Glutamatergic neuron (in vitro differentiated cells): ENCODE measurements around the gene HDAC9. TPM values are rescaled to one million over a fixed set of nuclear protein-coding genes. Genes with fewer than 3 reads are reported as not detected.

Experiments
- DNase-seq: peaks from one replicate; pipeline ENCODE4 v3.0.0; 2022
- H3K27ac Mint-ChIP-seq: one replicate; pipeline ENCODE4 v1.8.0; 2020; ENCODE audit warnings: mild to moderate bottlenecking, mixed read lengths, inconsistent platforms; ENCODE audit not compliant: unreplicated experiment
- H3K27me3 Mint-ChIP-seq: one replicate; pipeline ENCODE4 v1.8.0; 2020; ENCODE audit warnings: mild to moderate bottlenecking, moderate library complexity, mixed read lengths, inconsistent platforms; ENCODE audit not compliant: unreplicated experiment
- H3K36me3 Mint-ChIP-seq: one replicate; pipeline ENCODE4 v1.8.0; 2020; ENCODE audit warnings: mild to moderate bottlenecking, mixed read lengths, inconsistent platforms; ENCODE audit not compliant: unreplicated experiment
- H3K4me1 Mint-ChIP-seq: one replicate; pipeline ENCODE4 v1.8.0; 2020; ENCODE audit warnings: mild to moderate bottlenecking, low read depth, mixed read lengths, inconsistent platforms; ENCODE audit not compliant: unreplicated experiment
- H3K4me3 Mint-ChIP-seq: one replicate; pipeline ENCODE4 v1.8.0; 2020; ENCODE audit warnings: mild to moderate bottlenecking, mixed read lengths, inconsistent platforms; ENCODE audit not compliant: unreplicated experiment
- H3K9me3 Mint-ChIP-seq: one replicate; pipeline ENCODE4 v1.8.0; 2020; ENCODE audit warnings: mild to moderate bottlenecking, moderate library complexity, mixed read lengths, inconsistent platforms; ENCODE audit not compliant: unreplicated experiment
- CTCF ChIP-seq: fragments of 200-600 bp; sonication (generic); IDR thresholded peaks from one replicate; pipeline ENCODE4 v1.5.0; 2021; ENCODE audit not compliant: partially characterized antibody, unreplicated experiment
- total RNA-seq: library from RNA; stranded (reverse); fragmentation: NEBNext Ultra II Directional; extraction: Animal tissue kit (Norgen Biotek cat#: 25700); gene quantifications from one replicate; pipeline ENCODE4 v1.2.1, GENCODE V29; 2021; ENCODE audit not compliant: unreplicated experiment

HDAC9 gene
- total RNA-seq, 1 donor from 2014 or later = 94.8 TPM

GRCh38 chr7:18940593-18941134, 445.1 kb downstream of the HDAC9 start:
- no peaks in the 10 kb centered on the region for H3K9me3 Mint-ChIP-seq
- H3K36me3 Mint-ChIP-seq = no peaks in the 10 kb centered on the region
- no peak for TF ChIP-seq CTCF
- H3K27me3 Mint-ChIP-seq = no peaks in the 10 kb centered on the region
- no peak overlapping the region for H3K27ac Mint-ChIP-seq
- DNase-seq = no peak
- peaks cover 10% of the 10 kb centered on the region for H3K4me1 Mint-ChIP-seq
- no peak overlapping the region for H3K4me3 Mint-ChIP-seq

GRCh38 chr7:18941207-18941606, 445.7 kb downstream of the HDAC9 start:
- Mint-ChIP-seq H3K27ac (no peak overlapping the region), H3K27me3 (no peaks in the 10 kb centered on the region), H3K4me1 (peaks cover 10% of the 10 kb centered on the region), H3K36me3 (no peaks in the 10 kb centered on the region), H3K4me3 (no peak overlapping the region), H3K9me3 (no peaks in the 10 kb centered on the region)
- DNase-seq = no peak
- TF ChIP-seq CTCF = no peak

- H3K27ac Mint-ChIP-seq = no peak overlapping the region
- peaks cover 9% of the 10 kb centered on the region for H3K4me1 Mint-ChIP-seq
- no peaks in the 10 kb centered on the region for H3K36me3 Mint-ChIP-seq
- TF ChIP-seq CTCF = no peak
- H3K4me3 Mint-ChIP-seq = no peak overlapping the region
- no peak for DNase-seq
- H3K9me3 Mint-ChIP-seq = no peaks in the 10 kb centered on the region
- no peaks in the 10 kb centered on the region for H3K27me3 Mint-ChIP-seq
Observed at GRCh38 chr7:18948521-18948920, 453.0 kb downstream of the HDAC9 start.

GRCh38 chr7:18952846-18953245, 457.3 kb downstream of the HDAC9 start:
- no peaks in the 10 kb centered on the region for H3K27me3 Mint-ChIP-seq
- no peak for TF ChIP-seq CTCF
- no peaks in the 10 kb centered on the region for H3K4me1 Mint-ChIP-seq
- no peaks in the 10 kb centered on the region for H3K36me3 Mint-ChIP-seq
- no peak overlapping the region for H3K27ac Mint-ChIP-seq
- no peak for DNase-seq
- no peak overlapping the region for H3K4me3 Mint-ChIP-seq
- no peaks in the 10 kb centered on the region for H3K9me3 Mint-ChIP-seq

- Mint-ChIP-seq H3K27me3 (no peaks in the 10 kb centered on the region), H3K4me3 (no peak overlapping the region), H3K4me1 (no peaks in the 10 kb centered on the region), H3K36me3 (no peaks in the 10 kb centered on the region), H3K9me3 (no peaks in the 10 kb centered on the region), H3K27ac (no peak overlapping the region)
- DNase-seq = no peak
- no peak for TF ChIP-seq CTCF
Observed at GRCh38 chr7:18958627-18959026, 463.1 kb downstream of the HDAC9 start.
